K562 (cell line): ENCODE data around the gene TBPL2. TPM values are rescaled to one million over a fixed set of nuclear protein-coding genes. Genes with fewer than 3 reads are reported as not detected.

Experiments used
- EP300 ChIP-seq: IDR thresholded peaks from 2 replicates; pipeline ENCODE4 v1.6.1; 2012; ENCODE audit warnings: low read length, improper control_type of control experiment
- GATA2 ChIP-seq: sonication (generic); formaldehyde crosslinking; IDR thresholded peaks from 2 replicates; pipeline ENCODE4 v1.4.0; 2020; ENCODE audit warnings: mild to moderate bottlenecking, missing genetic modification reagents
- GMEB1 ChIP-seq: fragments of 250-450 bp; sonication (Bioruptor Pico); IDR thresholded peaks from 2 replicates; pipeline ENCODE4 v1.4.0; 2020; ENCODE audit warnings: mild to moderate bottlenecking
- HDGF ChIP-seq: fragments of 450-650 bp; IDR thresholded peaks from 2 replicates; pipeline ENCODE4 v1.6.1; 2016
- KHSRP ChIP-seq: fragments of 450-650 bp; IDR thresholded peaks from 2 replicates; pipeline ENCODE4 v1.6.1; 2017
- MEIS2 ChIP-seq: fragments of 450-650 bp; IDR thresholded peaks from 2 replicates; pipeline ENCODE4 v1.6.1; 2014; ENCODE audit warnings: mild to moderate bottlenecking; ENCODE audit not compliant: partially characterized antibody
- SIX5 ChIP-seq, 2 experiments: IDR thresholded peaks; 2 replicates each; pipeline ENCODE4 v1.6.1; 2011; ENCODE audit warnings: low read length in 2 of 2, borderline replicate concordance in 1 of 2, low read depth in 1 of 2, mild to moderate bottlenecking in 1 of 2, moderate library complexity in 1 of 2; ENCODE audit not compliant: insufficient read depth in 1 of 2
- TAF15 ChIP-seq: fragments of 200-400 bp; formaldehyde crosslinking; IDR thresholded peaks from 2 replicates; pipeline ENCODE4 v1.6.1; 2017; ENCODE audit warnings: mild to moderate bottlenecking, low read depth, low read length, moderate library complexity
- ZBTB26 ChIP-seq: fragments of 450-650 bp; formaldehyde crosslinking; IDR thresholded peaks from 2 replicates; pipeline ENCODE4 v1.4.0; 2022; ENCODE audit warnings: missing genetic modification characterization
- ZNF764 ChIP-seq: fragments of 250-450 bp; sonication (Bioruptor Pico); IDR thresholded peaks from 2 replicates; pipeline ENCODE4 v1.4.0; 2020; ENCODE audit warnings: low read depth, mild to moderate bottlenecking, moderate library complexity
- polyA plus RNA-seq, 8 experiments: library from polyadenylated mRNA; depleted of rRNA in 4 of 8; stranded (reverse) in 5 of 8; unstranded in 3 of 8; fragments of >200 nt; fragmentation: Nextera tagmentation in 2 of 8; fragmentation: Illumina TruSeq in 1 of 8; extraction: Ambion mirVana in 2 of 8; extraction: Trizol in 1 of 8; gene quantifications; 2 replicates each; pipeline versions ENCODE4 v1.2.1 to v1.2.3, GENCODE V29; 2011 to 2014; ENCODE audit warnings: inconsistent platforms in 1 of 8, missing spikeins in 1 of 8
- total RNA-seq, 7 experiments: library from RNA; depleted of rRNA in 6 of 7; stranded (reverse); fragments of >200 nt in 6 of 7; fragmentation: Illumina TruSeq in 2 of 7; extraction: Trizol in 2 of 7; gene quantifications; 2 replicates each; pipeline versions ENCODE4 v1.2.1 to v1.2.3, GENCODE V29; 2011 to 2021; ENCODE audit warnings: low replicate concordance in 1 of 7
- TF ChIP-seq, protein P1 (sequence below), 2 experiments: fragments of 450-650 bp; IDR thresholded peaks; 2 replicates each; pipeline ENCODE4 v1.6.1; 2016
- TF ChIP-seq, protein P2 (sequence below): sonication (generic); formaldehyde crosslinking; IDR thresholded peaks from 2 replicates; pipeline ENCODE4 v1.8.1; 2023; ENCODE audit warnings: mild to moderate bottlenecking, missing genetic modification reagents, moderate library complexity
- TF ChIP-seq, protein P3 (sequence below): IDR thresholded peaks from 3 replicates; pipeline ENCODE4 v1.6.1; 2011; ENCODE audit warnings: borderline replicate concordance, mild to moderate bottlenecking; ENCODE audit not compliant: insufficient read length, insufficient read depth
- TF ChIP-seq, protein P4 (sequence below): sonication (generic); formaldehyde crosslinking; IDR thresholded peaks from 2 replicates; pipeline ENCODE4 v1.8.0; 2023; ENCODE audit warnings: mild to moderate bottlenecking, missing genetic modification reagents

The TBPL2 gene
- total and polyA plus RNA-seq, 9 of the 15 experiments (the other 6 are each of a cell fraction or from before 2014, with no cell fraction given), result not detected

DNA sequence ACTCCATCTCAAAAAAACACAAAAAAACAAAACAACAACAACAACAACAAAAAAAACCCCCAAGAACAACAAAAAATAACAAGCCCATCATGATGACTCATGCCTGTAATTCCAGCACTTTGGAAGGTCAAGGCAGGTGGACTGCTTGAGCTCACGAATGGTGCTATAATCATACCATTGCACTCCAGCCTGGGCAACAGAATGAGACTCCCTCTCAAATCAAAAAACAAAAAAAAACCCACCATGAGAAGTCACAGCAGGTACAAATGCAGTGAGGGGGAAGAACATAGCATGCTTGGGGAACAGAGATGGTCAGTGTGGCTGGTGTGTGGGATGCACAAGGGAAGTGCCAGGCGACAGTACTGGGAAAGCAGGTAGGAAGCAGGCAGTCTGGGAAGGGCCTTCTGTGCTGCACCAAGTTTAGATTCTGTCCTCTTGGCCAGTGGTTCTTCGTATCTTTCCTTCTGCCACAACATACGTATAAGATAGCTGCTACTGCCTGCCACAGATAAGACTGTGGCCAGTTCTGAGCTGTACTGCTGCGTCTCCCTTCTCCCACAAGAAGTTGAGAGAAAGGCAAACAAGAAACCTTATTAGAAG lies 56.8 kb downstream of the TBPL2 start (continued):
- TF ChIP-seq, protein P1, sequence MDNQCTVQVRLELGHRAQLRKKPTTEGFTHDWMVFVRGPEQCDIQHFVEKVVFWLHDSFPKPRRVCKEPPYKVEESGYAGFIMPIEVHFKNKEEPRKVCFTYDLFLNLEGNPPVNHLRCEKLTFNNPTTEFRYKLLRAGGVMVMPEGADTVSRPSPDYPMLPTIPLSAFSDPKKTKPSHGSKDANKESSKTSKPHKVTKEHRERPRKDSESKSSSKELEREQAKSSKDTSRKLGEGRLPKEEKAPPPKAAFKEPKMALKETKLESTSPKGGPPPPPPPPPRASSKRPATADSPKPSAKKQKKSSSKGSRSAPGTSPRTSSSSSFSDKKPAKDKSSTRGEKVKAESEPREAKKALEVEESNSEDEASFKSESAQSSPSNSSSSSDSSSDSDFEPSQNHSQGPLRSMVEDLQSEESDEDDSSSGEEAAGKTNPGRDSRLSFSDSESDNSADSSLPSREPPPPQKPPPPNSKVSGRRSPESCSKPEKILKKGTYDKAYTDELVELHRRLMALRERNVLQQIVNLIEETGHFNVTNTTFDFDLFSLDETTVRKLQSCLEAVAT (IDR thresholded peaks at IDR 0.05), result no peak
- TF ChIP-seq MEIS2 (peak; percentile 26), GATA2 (CRISPR knock-in tag) (peak; percentile 95), EP300 (peak; percentile 90), KHSRP (0 out of 2 replicates have a peak, but pooled peaks have one; percentile 32), ZBTB26 (CRISPR knock-in tag) (no peak), HDGF (0 out of 2 replicates have a peak, but pooled peaks have one; percentile 11), ZNF764 (no peak), GMEB1 (CRISPR knock-in tag) (no peak), SIX5 (IDR thresholded peaks at IDR 0.05; ENCODE audit: borderline replicate concordance in 1 of 2, insufficient read depth in 1 of 2, low read depth in 1 of 2, low read length in 2 of 2) (no peak), TAF15 (no peak)
- TF ChIP-seq, protein P2, sequence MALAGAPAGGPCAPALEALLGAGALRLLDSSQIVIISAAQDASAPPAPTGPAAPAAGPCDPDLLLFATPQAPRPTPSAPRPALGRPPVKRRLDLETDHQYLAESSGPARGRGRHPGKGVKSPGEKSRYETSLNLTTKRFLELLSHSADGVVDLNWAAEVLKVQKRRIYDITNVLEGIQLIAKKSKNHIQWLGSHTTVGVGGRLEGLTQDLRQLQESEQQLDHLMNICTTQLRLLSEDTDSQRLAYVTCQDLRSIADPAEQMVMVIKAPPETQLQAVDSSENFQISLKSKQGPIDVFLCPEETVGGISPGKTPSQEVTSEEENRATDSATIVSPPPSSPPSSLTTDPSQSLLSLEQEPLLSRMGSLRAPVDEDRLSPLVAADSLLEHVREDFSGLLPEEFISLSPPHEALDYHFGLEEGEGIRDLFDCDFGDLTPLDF, result no peak
- TF ChIP-seq, protein P3, sequence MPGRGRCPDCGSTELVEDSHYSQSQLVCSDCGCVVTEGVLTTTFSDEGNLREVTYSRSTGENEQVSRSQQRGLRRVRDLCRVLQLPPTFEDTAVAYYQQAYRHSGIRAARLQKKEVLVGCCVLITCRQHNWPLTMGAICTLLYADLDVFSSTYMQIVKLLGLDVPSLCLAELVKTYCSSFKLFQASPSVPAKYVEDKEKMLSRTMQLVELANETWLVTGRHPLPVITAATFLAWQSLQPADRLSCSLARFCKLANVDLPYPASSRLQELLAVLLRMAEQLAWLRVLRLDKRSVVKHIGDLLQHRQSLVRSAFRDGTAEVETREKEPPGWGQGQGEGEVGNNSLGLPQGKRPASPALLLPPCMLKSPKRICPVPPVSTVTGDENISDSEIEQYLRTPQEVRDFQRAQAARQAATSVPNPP, result no peak
- TF ChIP-seq, protein P4, sequence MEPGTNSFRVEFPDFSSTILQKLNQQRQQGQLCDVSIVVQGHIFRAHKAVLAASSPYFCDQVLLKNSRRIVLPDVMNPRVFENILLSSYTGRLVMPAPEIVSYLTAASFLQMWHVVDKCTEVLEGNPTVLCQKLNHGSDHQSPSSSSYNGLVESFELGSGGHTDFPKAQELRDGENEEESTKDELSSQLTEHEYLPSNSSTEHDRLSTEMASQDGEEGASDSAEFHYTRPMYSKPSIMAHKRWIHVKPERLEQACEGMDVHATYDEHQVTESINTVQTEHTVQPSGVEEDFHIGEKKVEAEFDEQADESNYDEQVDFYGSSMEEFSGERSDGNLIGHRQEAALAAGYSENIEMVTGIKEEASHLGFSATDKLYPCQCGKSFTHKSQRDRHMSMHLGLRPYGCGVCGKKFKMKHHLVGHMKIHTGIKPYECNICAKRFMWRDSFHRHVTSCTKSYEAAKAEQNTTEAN (CRISPR knock-in tag), result no peak
